Fibroblast of lung (primary cell): Measurements from ENCODE around the gene ZNF275. TPM values are rescaled to one million over a fixed set of nuclear protein-coding genes. Genes with fewer than 3 reads are reported as not detected.

Source experiments
- DNase-seq, 2 donors: peaks; one replicate each; pipeline versions ENCODE4 v3.0.0 to v3.0.0-alpha.2; 2010; ENCODE audit warnings: low read depth in 2 of 2
- H2AFZ ChIP-seq: 2 replicates; pipeline ENCODE4 v1.5.1; 2012; ENCODE audit warnings: low read length, control low read depth, inconsistent platforms
- H3K27ac ChIP-seq: 2 replicates; pipeline ENCODE4 v1.5.1; 2011; ENCODE audit warnings: low read length, control low read depth; ENCODE audit not compliant: insufficient read depth
- H3K27me3 ChIP-seq: 2 replicates; pipeline ENCODE4 v1.5.1; 2011; ENCODE audit warnings: mild to moderate bottlenecking, low read length; ENCODE audit not compliant: control insufficient read depth, insufficient read depth
- H3K36me3 ChIP-seq: 2 replicates; pipeline ENCODE4 v1.5.1; 2011; ENCODE audit warnings: low read length; ENCODE audit not compliant: control insufficient read depth, insufficient read depth
- H3K4me1 ChIP-seq: 2 replicates; pipeline ENCODE4 v1.5.1; 2011; ENCODE audit warnings: low read length; ENCODE audit not compliant: control insufficient read depth, insufficient read depth; ENCODE audit errors: extremely low read depth
- H3K4me2 ChIP-seq: 2 replicates; pipeline ENCODE4 v1.5.1; 2011; ENCODE audit warnings: low read length, control low read depth; ENCODE audit not compliant: insufficient read depth; ENCODE audit errors: extremely low read depth
- H3K4me3 ChIP-seq, 4 experiments: fragments of 200-600 bp in 1 of 4; sonication (generic) in 1 of 4; replicated peaks in 1 of 4; 2 replicates each; pipeline ENCODE4 v1.5.1; 2011 to 2016; ENCODE audit warnings: low read length in 4 of 4, low read depth in 3 of 4, mild to moderate bottlenecking in 3 of 4, control low read depth in 2 of 4, inconsistent platforms in 1 of 4, mixed read lengths in 1 of 4; ENCODE audit not compliant: insufficient read depth in 1 of 4; ENCODE audit errors: control extremely low read depth in 1 of 4
- H3K79me2 ChIP-seq: 2 replicates; pipeline ENCODE4 v1.5.1; 2012; ENCODE audit warnings: mild to moderate bottlenecking, low read length, inconsistent platforms; ENCODE audit not compliant: control insufficient read depth, insufficient read depth
- H3K9ac ChIP-seq: 2 replicates; pipeline ENCODE4 v1.5.1; 2011; ENCODE audit warnings: mild to moderate bottlenecking, low read length, control low read depth; ENCODE audit not compliant: insufficient read depth
- H3K9me3 ChIP-seq: 2 replicates; pipeline ENCODE4 v1.5.1; 2012; ENCODE audit warnings: low read depth, low read length; ENCODE audit not compliant: control insufficient read depth, insufficient read depth
- H4K20me1 ChIP-seq: 2 replicates; pipeline ENCODE4 v1.5.1; 2011; ENCODE audit warnings: low read length; ENCODE audit not compliant: control insufficient read depth, insufficient read depth; ENCODE audit errors: extremely low read depth
- CTCF ChIP-seq, 2 donors: IDR thresholded peaks in 1 of 2; conservative IDR thresholded peaks in 1 of 2; 1 replicate in 1 of 2; 2 replicates in 1 of 2; pipeline ENCODE4 v1.5.1; 2011 to 2012; ENCODE audit warnings: low read length in 2 of 2, control low read depth in 1 of 2, inconsistent platforms in 1 of 2, low read depth in 1 of 2, mild to moderate bottlenecking in 1 of 2
- EZH2 ChIP-seq: IDR thresholded peaks from 2 replicates; pipeline ENCODE4 v1.5.1; 2012; ENCODE audit warnings: low read length, control low read depth, mild to moderate bottlenecking; ENCODE audit errors: missing control alignments
- polyA plus RNA-seq, 2 donors: library from polyadenylated mRNA; depleted of rRNA in 1 of 2; stranded (reverse) in 1 of 2; unstranded in 1 of 2; fragments of >200 nt; gene quantifications; 2 replicates each; pipeline ENCODE4 v1.2.1, GENCODE V29; 2011 to 2012; ENCODE audit warnings: missing spikeins in 1 of 2
- total RNA-seq: library from RNA; depleted of rRNA; stranded (reverse); fragments of >200 nt; gene quantifications from 2 replicates; pipeline ENCODE4 v1.2.1, GENCODE V29; 2014

Gene ZNF275
- total and polyA plus RNA-seq, 2 donors (not counting 1 experiment from before 2014, with no cell fraction given) = 6.3 to 12.2 TPM

DNA sequence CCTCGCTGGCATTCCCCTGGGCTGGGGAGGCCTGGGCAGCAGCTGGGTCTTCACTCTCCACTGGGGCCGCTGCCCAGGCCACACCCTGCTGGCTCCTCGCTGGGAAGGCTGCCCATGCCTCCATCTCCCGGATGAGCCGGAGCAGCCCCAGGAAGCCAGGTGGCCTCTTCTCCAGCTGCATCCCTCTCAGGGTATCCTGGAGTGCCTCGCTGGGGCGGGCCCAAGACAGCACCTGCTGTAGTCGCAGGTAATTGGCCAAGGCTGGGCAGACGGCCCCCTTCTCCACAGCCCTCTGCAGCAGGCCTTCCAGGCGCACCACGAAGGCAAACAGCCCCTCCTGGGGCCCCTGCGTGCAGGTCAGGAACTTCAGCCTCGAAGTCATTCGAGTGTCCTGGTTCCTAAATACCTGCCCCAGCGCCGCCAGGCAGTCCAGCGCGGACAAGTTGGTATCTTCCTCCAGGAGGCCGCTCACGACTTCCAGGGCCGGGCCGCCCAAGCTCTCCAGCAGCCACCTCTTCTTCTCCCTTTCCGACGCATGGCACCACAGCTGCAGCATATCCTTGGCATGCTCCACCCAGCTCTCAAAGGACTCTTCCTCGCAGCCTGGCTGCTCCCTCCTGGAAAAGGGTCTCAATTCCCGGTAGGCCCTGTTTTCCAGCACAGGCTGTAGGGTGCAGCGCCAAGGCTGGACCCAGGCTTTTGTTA is 63.5 kb downstream of the ZNF275 start:
- no peak overlapping the region for H2AFZ ChIP-seq
- H3K79me2 ChIP-seq = no peaks in the 10 kb centered on the region
- DNase-seq = no peak
- no peak overlapping the region for H3K27ac ChIP-seq
- no peaks in the 10 kb centered on the region for H4K20me1 ChIP-seq
- H3K36me3 ChIP-seq = no peaks in the 10 kb centered on the region
- H3K27me3 ChIP-seq = no peaks in the 10 kb centered on the region
- no peaks in the 10 kb centered on the region for H3K9me3 ChIP-seq
- no peaks in the 10 kb centered on the region for H3K4me1 ChIP-seq
- no peak overlapping the region for H3K9ac ChIP-seq
- no peak overlapping the region for H3K4me3 ChIP-seq
- no peak for TF ChIP-seq EZH2
- no peak for TF ChIP-seq CTCF (conservative IDR thresholded peaks at IDR 0.05 in 1 of 2, IDR thresholded peaks at IDR 0.05 in 1 of 2; ENCODE audit: low read depth in 1 of 2, low read length in 2 of 2)
- no peak overlapping the region for H3K4me2 ChIP-seq

DNA sequence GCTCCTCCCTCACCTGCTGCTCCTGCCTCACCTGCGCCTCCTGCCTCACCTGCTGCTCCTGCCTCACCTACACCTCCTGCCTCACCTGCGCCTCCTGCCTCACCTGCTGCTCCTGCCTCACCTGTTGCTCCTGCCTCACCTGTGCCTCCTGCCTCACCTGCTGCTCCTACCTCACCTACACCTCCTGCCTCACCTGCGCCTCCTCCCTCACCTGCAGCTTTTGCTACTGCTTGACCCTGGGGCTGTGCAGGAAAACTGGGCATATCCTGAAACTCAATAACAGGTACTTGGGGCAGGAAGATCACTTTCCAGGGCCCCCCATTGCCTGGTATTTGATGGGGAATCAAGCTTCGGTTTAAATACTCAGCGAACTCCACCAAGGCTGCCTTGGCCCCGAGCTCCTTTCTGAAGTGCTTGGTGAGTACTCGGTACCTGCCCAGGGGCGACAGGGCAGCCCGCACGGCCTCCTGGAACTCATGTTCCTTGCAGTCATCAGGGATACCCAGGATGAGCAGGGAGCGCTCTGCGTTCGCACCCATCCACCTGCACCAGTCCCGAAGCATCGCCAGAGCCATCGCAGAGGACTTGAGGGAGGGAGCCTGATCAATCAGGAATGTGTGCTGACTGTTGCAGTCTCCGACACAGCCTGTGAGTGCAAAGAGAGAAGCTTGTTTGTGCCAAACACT is 64.5 kb downstream of the ZNF275 start:
- Histone ChIP-seq H4K20me1 (no peaks in the 10 kb centered on the region), H3K27me3 (no peaks in the 10 kb centered on the region), H2AFZ (no peak overlapping the region), H3K4me1 (no peaks in the 10 kb centered on the region), H3K27ac (no peak overlapping the region), H3K79me2 (no peaks in the 10 kb centered on the region), H3K4me2 (no peak overlapping the region), H3K36me3 (no peaks in the 10 kb centered on the region), H3K9ac (no peak overlapping the region), H3K4me3 (no peak overlapping the region), H3K9me3 (no peaks in the 10 kb centered on the region)
- no peak for TF ChIP-seq CTCF (conservative IDR thresholded peaks at IDR 0.05 in 1 of 2, IDR thresholded peaks at IDR 0.05 in 1 of 2; ENCODE audit: low read depth in 1 of 2, low read length in 2 of 2)
- no peak for TF ChIP-seq EZH2
- no peak for DNase-seq

DNA sequence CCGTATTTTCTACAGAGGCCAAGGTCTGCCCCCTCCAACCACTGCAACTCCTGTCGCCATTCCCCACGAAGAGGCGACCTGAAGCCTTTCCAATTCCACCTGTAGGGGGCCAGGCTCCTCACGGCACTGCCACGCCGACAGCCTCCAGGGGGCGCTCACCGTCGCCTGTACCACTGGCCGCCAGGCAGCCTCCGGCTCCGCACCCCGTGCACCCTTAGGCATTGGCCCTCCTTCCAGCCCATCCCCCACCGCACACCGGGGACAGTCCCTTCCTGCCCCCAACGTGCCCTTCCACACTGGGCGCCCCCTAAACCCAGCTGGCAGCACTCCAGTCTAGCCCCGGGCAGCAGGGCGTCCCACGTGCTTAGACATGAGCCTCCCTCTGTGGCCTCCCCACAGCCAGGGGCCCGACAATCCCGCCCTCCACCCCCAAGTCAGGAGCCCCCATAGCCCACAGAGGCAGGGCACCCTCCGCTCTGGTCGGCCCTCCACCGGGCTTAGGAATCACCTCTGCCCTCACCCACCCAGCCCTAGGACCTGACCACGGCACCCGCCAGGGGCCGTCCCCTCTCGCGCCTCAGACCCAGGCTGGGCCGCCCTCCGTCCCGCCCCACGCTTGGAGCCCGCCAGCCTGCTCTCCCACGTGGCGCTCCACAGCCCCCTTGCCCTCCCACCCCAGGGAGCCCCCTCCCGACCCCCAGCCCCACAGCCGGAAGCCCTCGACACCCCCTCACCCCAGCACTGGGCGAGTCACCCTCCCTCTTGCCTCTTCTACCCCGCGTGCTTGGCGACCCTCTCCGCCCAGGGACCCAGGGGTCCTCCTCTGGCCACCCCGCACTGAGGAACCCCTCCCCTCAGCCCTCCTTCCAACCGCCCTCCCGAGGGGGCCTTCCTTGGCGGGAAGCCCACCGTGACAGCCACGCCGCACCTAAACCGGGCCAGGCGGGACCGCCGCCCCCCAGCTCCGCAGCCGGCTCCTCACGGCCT is 66.5 kb downstream of the ZNF275 start:
- H3K79me2 ChIP-seq = no peaks in the 10 kb centered on the region
- TF ChIP-seq CTCF (conservative IDR thresholded peaks at IDR 0.05 in 1 of 2, IDR thresholded peaks at IDR 0.05 in 1 of 2; ENCODE audit: low read depth in 1 of 2, low read length in 2 of 2) = peak; percentile 34 to 44
- no peak for TF ChIP-seq EZH2
- no peak overlapping the region for H3K9ac ChIP-seq
- no peaks in the 10 kb centered on the region for H3K4me1 ChIP-seq
- H3K27me3 ChIP-seq = no peaks in the 10 kb centered on the region
- H4K20me1 ChIP-seq = no peaks in the 10 kb centered on the region
- no peaks in the 10 kb centered on the region for H3K36me3 ChIP-seq
- H3K4me3 ChIP-seq = no peak overlapping the region
- no peaks in the 10 kb centered on the region for H3K9me3 ChIP-seq
- no peak overlapping the region for H3K4me2 ChIP-seq
- H3K27ac ChIP-seq = no peak overlapping the region
- H2AFZ ChIP-seq = no peak overlapping the region
- DNase-seq = no peak
